ENCODE data around the gene FAF1.

DNA sequence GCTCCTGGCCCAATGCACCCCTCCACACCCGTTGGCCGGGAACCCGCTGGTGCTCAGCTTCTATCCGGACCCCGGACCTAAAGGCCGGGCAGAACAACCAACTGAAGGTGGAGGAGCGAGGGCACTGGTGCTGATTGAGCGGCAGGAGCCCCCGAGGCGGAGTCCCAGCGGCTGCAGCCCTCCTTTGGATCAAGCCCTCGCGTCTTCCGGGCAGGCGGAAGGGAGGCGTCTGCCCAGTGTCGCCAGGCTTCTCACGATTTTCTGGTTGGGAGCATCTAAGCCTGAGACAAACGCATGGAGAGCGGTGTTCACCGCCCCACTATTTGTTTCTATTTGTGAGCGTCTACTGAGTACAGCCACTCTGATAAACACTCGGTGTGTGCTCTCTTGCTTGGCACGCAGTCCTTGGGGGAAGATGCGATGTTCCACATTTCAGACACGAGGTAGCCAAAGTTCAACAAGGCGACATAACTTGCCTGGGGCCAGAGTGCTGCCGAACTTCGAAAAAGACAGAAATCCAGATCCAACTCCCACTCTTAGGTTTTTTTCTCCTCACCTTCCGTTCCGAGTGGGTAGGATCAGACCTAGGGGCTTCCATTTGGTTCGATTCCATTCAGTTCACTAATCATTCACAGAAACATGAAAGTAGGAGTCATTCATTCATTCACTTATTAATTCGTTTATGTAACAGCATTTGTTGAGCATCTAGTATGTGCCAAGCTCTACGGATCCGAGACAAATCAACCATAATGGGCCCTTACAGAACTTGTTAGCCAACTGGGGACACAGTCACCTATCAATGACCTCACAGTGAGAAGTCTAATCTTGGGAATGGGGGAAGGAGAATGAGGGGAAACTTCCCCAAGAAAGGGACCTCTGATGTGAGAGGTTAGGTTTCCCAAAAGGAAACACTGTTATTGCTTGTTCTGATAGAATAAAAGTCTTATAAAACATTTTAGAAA lies 532.0 kb downstream of the FAF1 start:
- TF ChIP-seq, protein P1, sequence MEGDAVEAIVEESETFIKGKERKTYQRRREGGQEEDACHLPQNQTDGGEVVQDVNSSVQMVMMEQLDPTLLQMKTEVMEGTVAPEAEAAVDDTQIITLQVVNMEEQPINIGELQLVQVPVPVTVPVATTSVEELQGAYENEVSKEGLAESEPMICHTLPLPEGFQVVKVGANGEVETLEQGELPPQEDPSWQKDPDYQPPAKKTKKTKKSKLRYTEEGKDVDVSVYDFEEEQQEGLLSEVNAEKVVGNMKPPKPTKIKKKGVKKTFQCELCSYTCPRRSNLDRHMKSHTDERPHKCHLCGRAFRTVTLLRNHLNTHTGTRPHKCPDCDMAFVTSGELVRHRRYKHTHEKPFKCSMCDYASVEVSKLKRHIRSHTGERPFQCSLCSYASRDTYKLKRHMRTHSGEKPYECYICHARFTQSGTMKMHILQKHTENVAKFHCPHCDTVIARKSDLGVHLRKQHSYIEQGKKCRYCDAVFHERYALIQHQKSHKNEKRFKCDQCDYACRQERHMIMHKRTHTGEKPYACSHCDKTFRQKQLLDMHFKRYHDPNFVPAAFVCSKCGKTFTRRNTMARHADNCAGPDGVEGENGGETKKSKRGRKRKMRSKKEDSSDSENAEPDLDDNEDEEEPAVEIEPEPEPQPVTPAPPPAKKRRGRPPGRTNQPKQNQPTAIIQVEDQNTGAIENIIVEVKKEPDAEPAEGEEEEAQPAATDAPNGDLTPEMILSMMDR (IDR thresholded peaks at IDR 0.05), result no peak
- TF ChIP-seq POLR2A (IDR thresholded peaks at IDR 0.05), result no peak
